GM12878 (cell line): Measurements from ENCODE around the gene USP21. TPM values are rescaled to one million over a fixed set of nuclear protein-coding genes. Genes with fewer than 3 reads are reported as not detected.

Source experiments
- BACH1 ChIP-seq: fragments of 450-650 bp; IDR thresholded peaks from 2 replicates; pipeline ENCODE4 v1.6.1; 2017; ENCODE audit warnings: mild to moderate bottlenecking, borderline replicate concordance
- BCL11A ChIP-seq: IDR thresholded peaks from 2 replicates; pipeline ENCODE4 v1.6.1; 2011; ENCODE audit warnings: low read depth, low read length
- CREM ChIP-seq: IDR thresholded peaks from 2 replicates; pipeline ENCODE4 v1.6.1; 2014; ENCODE audit warnings: antibody characterized with exemption, low read depth
- CUX1 ChIP-seq: IDR thresholded peaks from 2 replicates; pipeline ENCODE4 v1.6.1; 2012; ENCODE audit warnings: improper control_type of control experiment, low read depth, low read length; ENCODE audit not compliant: insufficient replicate concordance
- EGR1 ChIP-seq, 2 experiments: IDR thresholded peaks; 1 replicate in 1 of 2; 2 replicates in 1 of 2; pipeline ENCODE4 v1.6.1; 2011 to 2012; ENCODE audit warnings: low read depth in 2 of 2, low read length in 2 of 2, borderline replicate concordance in 1 of 2, mild to moderate bottlenecking in 1 of 2, moderate library complexity in 1 of 2
- EP300 ChIP-seq, 2 experiments: fragments of 150-350 bp in 1 of 2; IDR thresholded peaks; 2 replicates each; pipeline ENCODE4 v1.6.1; 2011 to 2012; ENCODE audit warnings: low read depth in 2 of 2, low read length in 2 of 2, borderline replicate concordance in 1 of 2, improper control_type of control experiment in 1 of 2, inconsistent platforms in 1 of 2; ENCODE audit not compliant: control insufficient read depth in 1 of 2
- LARP7 ChIP-seq: fragments of 450-650 bp; IDR thresholded peaks from 2 replicates; pipeline ENCODE4 v1.6.1; 2017; ENCODE audit warnings: mild to moderate bottlenecking
- MEF2B ChIP-seq: fragments of 450-650 bp; IDR thresholded peaks from 2 replicates; pipeline ENCODE4 v1.6.1; 2018; ENCODE audit warnings: mild to moderate bottlenecking, moderate library complexity; ENCODE audit not compliant: partially characterized antibody, poor library complexity, severe bottlenecking
- PBX3 ChIP-seq: IDR thresholded peaks from 2 replicates; pipeline ENCODE4 v1.6.1; 2011; ENCODE audit warnings: mild to moderate bottlenecking, low read depth, low read length, moderate library complexity; ENCODE audit not compliant: insufficient replicate concordance
- PKNOX1 ChIP-seq: fragments of 450-650 bp; IDR thresholded peaks from 2 replicates; pipeline ENCODE4 v1.6.1; 2016; ENCODE audit warnings: mild to moderate bottlenecking
- PML ChIP-seq: IDR thresholded peaks from 2 replicates; pipeline ENCODE4 v1.6.1; 2012; ENCODE audit warnings: low read length, inconsistent platforms
- RELB ChIP-seq: fragments of 450-650 bp; IDR thresholded peaks from 2 replicates; pipeline ENCODE4 v1.6.1; 2017; ENCODE audit warnings: low read depth, mild to moderate bottlenecking, moderate library complexity
- SREBF2 ChIP-seq: IDR thresholded peaks from 2 replicates; pipeline ENCODE4 v1.6.1; 2012; ENCODE audit warnings: mild to moderate bottlenecking, low read length
- SUPT20H ChIP-seq: IDR thresholded peaks from 2 replicates; pipeline ENCODE4 v1.6.1; 2011; ENCODE audit warnings: low read depth, mild to moderate bottlenecking, low read length, moderate library complexity, borderline replicate concordance; ENCODE audit not compliant: control insufficient read depth
- YBX1 ChIP-seq: fragments of 450-650 bp; IDR thresholded peaks from 2 replicates; pipeline ENCODE4 v1.6.1; 2016; ENCODE audit warnings: antibody characterized with exemption
- ZNF687 ChIP-seq: fragments of 450-650 bp; IDR thresholded peaks from 2 replicates; pipeline ENCODE4 v1.6.1; 2017; ENCODE audit warnings: mild to moderate bottlenecking, moderate library complexity
- polyA plus RNA-seq, 11 experiments: library from polyadenylated mRNA; depleted of rRNA in 4 of 11; unstranded in 6 of 11; stranded (reverse) in 5 of 11; fragments of >200 nt; fragmentation: Nextera tagmentation in 4 of 11; fragmentation: Illumina TruSeq in 1 of 11; extraction: Ambion mirVana in 4 of 11; extraction: Trizol in 1 of 11; gene quantifications; 1 replicate in 1 of 11; 2 replicates in 10 of 11; pipeline versions ENCODE4 v1.2.1 to v1.2.3, GENCODE V29; 2011 to 2016; ENCODE audit warnings: inconsistent platforms in 2 of 11, missing spikeins in 2 of 11, low read depth in 1 of 11
- total RNA-seq, 4 experiments: library from RNA; depleted of rRNA in 3 of 4; stranded (reverse); fragments of >200 nt in 3 of 4; fragmentation: Illumina TruSeq in 1 of 4; extraction: Trizol in 1 of 4; gene quantifications; 2 replicates each; pipeline versions ENCODE4 v1.2.1 to v1.2.3, GENCODE V29; 2013 to 2021

The USP21 gene
- total and polyA plus RNA-seq, 10 of the 15 experiments (the other 5 are each of a cell fraction or from before 2014, with no cell fraction given): 3.2 to 28.6 (median 16.6) TPM

- no peak for TF ChIP-seq CUX1
- TF ChIP-seq BACH1: no peak
- no peak for TF ChIP-seq RELB
- TF ChIP-seq PML: peak; percentile 50; the same call in 1 of the 2 replicates
- TF ChIP-seq BCL11A: no peak
- peak; percentile 57; the same call in 1 of the 2 replicates for TF ChIP-seq PKNOX1
- peak; percentile 74; the same call in 1 of the 2 replicates for TF ChIP-seq CREM
- peak in 1 of 2 experiments; percentile 65; a peak in 2 of 3 replicates for TF ChIP-seq EGR1 (IDR thresholded peaks at IDR 0.05; ENCODE audit: borderline replicate concordance in 1 of 2, low read depth in 2 of 2, low read length in 2 of 2)
- peak; percentile 56 for TF ChIP-seq MEF2B
- TF ChIP-seq EP300 (IDR thresholded peaks at IDR 0.05; ENCODE audit: borderline replicate concordance in 1 of 2, control insufficient read depth in 1 of 2, low read depth in 2 of 2, low read length in 2 of 2): no peak; a peak in 1 of 4 replicates
- no peak for TF ChIP-seq YBX1
- TF ChIP-seq SUPT20H: no peak
- no peak for TF ChIP-seq LARP7
- no peak for TF ChIP-seq PBX3
- TF ChIP-seq SREBF2: no peak
- TF ChIP-seq ZNF687: no peak
These were observed 26.0 kb downstream of the USP21 start (continued) for GRCh38 chr1:161185282-161185682.
